ENCODE measurements around the gene COPS7A.

- no peak for TF ChIP-seq CTCF (IDR thresholded peaks at IDR 0.05)
- TF ChIP-seq POLR2A (IDR thresholded peaks at IDR 0.05) = no peak
Measured at GRCh38 chr12:6779708-6780432, 56.0 kb downstream of the COPS7A start.
